ENCODE results near the gene OSBPL2.

GRCh38 chr20:62222972-62223371, 15.3 kb upstream of the OSBPL2 start:
- no peak for TF ChIP-seq POLR2A (IDR thresholded peaks at IDR 0.05)
- TF ChIP-seq, protein P1, sequence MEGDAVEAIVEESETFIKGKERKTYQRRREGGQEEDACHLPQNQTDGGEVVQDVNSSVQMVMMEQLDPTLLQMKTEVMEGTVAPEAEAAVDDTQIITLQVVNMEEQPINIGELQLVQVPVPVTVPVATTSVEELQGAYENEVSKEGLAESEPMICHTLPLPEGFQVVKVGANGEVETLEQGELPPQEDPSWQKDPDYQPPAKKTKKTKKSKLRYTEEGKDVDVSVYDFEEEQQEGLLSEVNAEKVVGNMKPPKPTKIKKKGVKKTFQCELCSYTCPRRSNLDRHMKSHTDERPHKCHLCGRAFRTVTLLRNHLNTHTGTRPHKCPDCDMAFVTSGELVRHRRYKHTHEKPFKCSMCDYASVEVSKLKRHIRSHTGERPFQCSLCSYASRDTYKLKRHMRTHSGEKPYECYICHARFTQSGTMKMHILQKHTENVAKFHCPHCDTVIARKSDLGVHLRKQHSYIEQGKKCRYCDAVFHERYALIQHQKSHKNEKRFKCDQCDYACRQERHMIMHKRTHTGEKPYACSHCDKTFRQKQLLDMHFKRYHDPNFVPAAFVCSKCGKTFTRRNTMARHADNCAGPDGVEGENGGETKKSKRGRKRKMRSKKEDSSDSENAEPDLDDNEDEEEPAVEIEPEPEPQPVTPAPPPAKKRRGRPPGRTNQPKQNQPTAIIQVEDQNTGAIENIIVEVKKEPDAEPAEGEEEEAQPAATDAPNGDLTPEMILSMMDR (IDR thresholded peaks at IDR 0.05): no peak

Measured in esophagus squamous epithelium (tissue), 4 donors.